HG02981 (cell line): ENCODE data around the gene RHOB.
A peak's percentile ranks its signal among the peaks of the same experiment; 100 is the strongest.
"Not testable (repeated sequence)": the region's sequence is repeated elsewhere in the genome, so short reads cannot be mapped to it uniquely, and the experiment has no call there.

Experiments
- ATAC-seq: cut with Tn5 transposase; IDR thresholded peaks from one replicate; pipeline ENCODE4 v1.9.1; 2021; ENCODE audit warnings: mild to moderate bottlenecking, moderate library complexity; ENCODE audit not compliant: unreplicated experiment

RHOB gene

GRCh38 chr2:20446917-20447436, at the start of gene RHOB:
RHOB (plus strand) TSS chr2:20447074; CDS start chr2:20447466, 392 bp downstream.
- peak; percentile 98 for ATAC-seq

GRCh38 chr2:20397811-20398447, 48.9 kb upstream of the RHOB start:
- no peak for ATAC-seq

DNA sequence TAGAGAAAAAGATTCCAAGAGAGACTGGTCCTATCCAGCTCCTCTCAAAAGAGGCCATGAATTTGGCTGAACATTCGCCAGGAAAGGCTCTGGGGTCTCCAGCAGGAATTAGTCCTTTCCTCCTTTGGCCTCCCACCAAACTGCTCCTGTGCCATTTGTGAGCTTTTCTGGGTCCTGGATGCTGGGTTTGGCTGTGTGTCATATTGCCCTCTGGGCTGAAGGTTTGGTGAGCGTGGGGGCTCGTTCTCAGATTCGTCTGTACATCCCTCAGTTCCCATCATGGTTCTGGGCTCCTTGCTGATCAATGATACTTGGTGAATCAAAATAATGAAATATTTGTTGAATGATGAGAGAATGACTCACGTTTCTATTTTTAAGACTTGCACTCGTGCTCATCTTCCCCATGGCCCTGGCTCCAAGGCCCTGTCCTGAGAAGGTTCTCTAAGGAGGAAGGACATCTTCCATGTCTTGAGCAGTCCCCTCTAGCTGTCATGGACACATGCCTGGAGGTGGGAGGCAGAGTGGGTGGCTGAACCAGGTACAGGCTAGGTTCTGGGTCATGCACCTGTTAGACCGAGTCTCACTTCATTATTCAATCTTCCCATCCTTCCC, 47.8 kb upstream of the RHOB start:
- ATAC-seq: no peak

- no peak for ATAC-seq
Observed at GRCh38 chr2:20400306-20400705, 46.6 kb upstream of the RHOB start.

- no peak for ATAC-seq
Observed at GRCh38 chr2:20400787-20401488, 45.9 kb upstream of the RHOB start.

GRCh38 chr2:20401489-20401835, 45.4 kb upstream of the RHOB start:
- no peak for ATAC-seq

GRCh38 chr2:20403774-20404312, 43.0 kb upstream of the RHOB start:
- no peak for ATAC-seq

DNA sequence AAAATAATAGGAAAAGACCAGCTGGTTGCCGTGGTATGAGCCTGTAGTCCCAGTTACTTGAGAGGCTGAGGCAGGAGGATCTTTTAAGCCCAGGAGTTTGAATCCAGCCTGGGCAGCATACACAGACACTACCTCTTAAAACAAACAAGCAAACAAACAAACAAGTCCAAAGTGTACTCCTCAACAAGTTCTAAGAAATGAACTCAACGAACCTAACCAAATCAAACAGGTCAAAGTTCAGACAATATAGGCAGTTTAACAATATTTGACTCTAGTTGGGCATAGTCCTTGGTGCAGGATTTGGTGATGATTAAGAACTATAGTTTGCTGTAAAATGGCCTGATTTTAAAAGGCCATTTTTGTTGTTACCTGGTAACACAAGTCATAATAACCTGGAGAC, 41.9 kb upstream of the RHOB start:
- ATAC-seq: no peak

DNA sequence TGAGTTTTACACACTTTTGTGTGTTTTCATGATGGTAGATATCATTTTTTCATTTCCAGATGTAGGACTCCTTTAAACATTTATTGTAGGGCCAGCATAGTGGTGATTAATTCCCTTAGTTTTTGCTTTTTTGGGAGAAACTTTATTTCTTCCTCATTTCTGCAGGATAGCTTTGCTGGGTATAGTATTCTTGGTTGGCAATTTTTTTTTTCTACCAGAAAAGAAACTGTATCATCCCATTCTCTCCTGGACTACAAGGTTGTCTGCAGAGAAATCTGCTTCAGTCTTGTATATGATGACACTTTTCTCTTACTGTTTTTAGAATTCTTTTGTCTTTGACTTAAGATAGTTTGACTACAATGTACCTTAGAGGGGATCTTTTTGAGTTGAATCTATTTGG, 37.8 kb upstream of the RHOB start:
- no peak for ATAC-seq

GRCh38 chr2:20410556-20411277, 36.2 kb upstream of the RHOB start:
- no peak for ATAC-seq

GRCh38 chr2:20411361-20411894, 35.4 kb upstream of the RHOB start:
- peak; percentile 100 for ATAC-seq

GRCh38 chr2:20414806-20415205, 32.1 kb upstream of the RHOB start:
- ATAC-seq: no peak

- ATAC-seq: no peak
Observed at GRCh38 chr2:20415511-20415918, 31.4 kb upstream of the RHOB start.

- no peak for ATAC-seq
Observed at GRCh38 chr2:20416723-20417122, 30.2 kb upstream of the RHOB start.

DNA sequence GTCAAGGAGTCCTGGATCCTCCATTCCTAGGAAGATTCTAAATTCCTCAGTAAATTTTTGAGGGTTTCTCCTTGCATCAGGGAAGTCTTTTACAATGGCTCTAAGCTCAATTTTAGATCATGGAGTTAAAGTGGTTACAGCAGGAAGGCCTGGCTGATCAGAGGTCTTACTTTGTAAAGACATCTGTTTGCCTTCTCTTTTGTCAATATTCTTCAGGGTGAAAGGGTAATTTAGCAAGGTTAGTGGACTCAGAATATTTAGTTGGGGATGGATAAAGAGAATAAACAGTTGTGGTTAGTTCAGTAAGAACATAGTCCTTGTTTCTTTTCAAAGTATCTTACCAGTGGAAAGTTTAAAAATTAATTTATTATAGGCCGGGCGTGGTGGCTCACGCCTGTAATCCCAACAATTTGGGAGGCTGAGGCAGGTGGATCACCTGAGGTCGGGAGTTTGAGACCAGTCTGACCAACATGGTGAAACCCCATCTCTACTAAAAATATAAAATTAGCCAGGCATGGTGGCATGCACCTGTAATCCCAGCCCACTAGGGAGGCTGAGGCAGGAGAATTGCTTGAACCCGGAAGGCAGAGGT, 29.5 kb upstream of the RHOB start:
- not testable (repeated sequence) for ATAC-seq

- no peak for ATAC-seq
Observed at GRCh38 chr2:20418519-20418918, 28.4 kb upstream of the RHOB start.

GRCh38 chr2:20419007-20419576, 27.8 kb upstream of the RHOB start:
- no peak for ATAC-seq

- no peak for ATAC-seq
Observed at GRCh38 chr2:20419752-20420151, 27.1 kb upstream of the RHOB start.

- no peak for ATAC-seq
Observed at GRCh38 chr2:20421336-20421987, 25.4 kb upstream of the RHOB start.

GRCh38 chr2:20421988-20422370, 24.9 kb upstream of the RHOB start:
- no peak for ATAC-seq
